Mesendoderm (in vitro differentiated cells): ENCODE results near the gene NMU.

ENCODE experiments used
- DNase-seq: peaks from one replicate; pipeline ENCODE4 v3.0.0; 2013
- H2AK5ac ChIP-seq: 2 replicates; pipeline ENCODE4 v1.6.1; 2013; ENCODE audit warnings: low read length, inconsistent platforms
- H2BK120ac ChIP-seq: 2 replicates; pipeline ENCODE4 v1.6.1; 2013; ENCODE audit warnings: low read depth, mild to moderate bottlenecking, low read length, moderate library complexity, mixed read lengths
- H2BK15ac ChIP-seq: replicated peaks from 2 replicates; pipeline ENCODE4 v1.6.1; 2013; ENCODE audit warnings: low read depth, mild to moderate bottlenecking, moderate library complexity
- H2BK5ac ChIP-seq: 2 replicates; pipeline ENCODE4 v1.6.1; 2013; ENCODE audit warnings: low read length, inconsistent platforms
- H3K18ac ChIP-seq: 2 replicates; pipeline ENCODE4 v1.6.1; 2013; ENCODE audit warnings: mild to moderate bottlenecking, low read length, mixed read lengths
- H3K23ac ChIP-seq: one replicate; pipeline ENCODE4 v1.6.1; 2013; ENCODE audit warnings: low read length
- H3K27ac ChIP-seq: 2 replicates; pipeline ENCODE4 v1.5.1; 2013; ENCODE audit warnings: low read depth, mild to moderate bottlenecking, inconsistent platforms, low read length, moderate library complexity
- H3K27me3 ChIP-seq: 2 replicates; pipeline ENCODE4 v1.6.1; 2013; ENCODE audit warnings: low read length, control low read depth, mild to moderate bottlenecking, inconsistent platforms; ENCODE audit not compliant: insufficient read depth, poor library complexity
- H3K36me3 ChIP-seq: 2 replicates; pipeline ENCODE4 v1.6.1; 2013; ENCODE audit warnings: low read length, inconsistent platforms; ENCODE audit not compliant: control insufficient read depth, insufficient read depth
- H3K4ac ChIP-seq: one replicate; pipeline ENCODE4 v1.6.1; 2013; ENCODE audit warnings: low read depth, mild to moderate bottlenecking, low read length, moderate library complexity
- H3K4me1 ChIP-seq: 2 replicates; pipeline ENCODE4 v1.6.1; 2013; ENCODE audit warnings: low read depth, low read length, inconsistent platforms; ENCODE audit not compliant: control insufficient read depth
- H3K4me2 ChIP-seq: 2 replicates; pipeline ENCODE4 v1.6.1; 2013; ENCODE audit warnings: low read length
- H3K4me3 ChIP-seq: 2 replicates; pipeline ENCODE4 v1.5.1; 2013; ENCODE audit warnings: mild to moderate bottlenecking, low read length
- H3K56ac ChIP-seq: one replicate; pipeline ENCODE4 v1.6.1; 2013; ENCODE audit warnings: low read length
- H3K79me1 ChIP-seq: 2 replicates; pipeline ENCODE4 v1.6.1; 2013; ENCODE audit warnings: low read length, inconsistent platforms
- H3K79me2 ChIP-seq: 2 replicates; pipeline ENCODE4 v1.6.1; 2013; ENCODE audit warnings: mild to moderate bottlenecking, low read length; ENCODE audit not compliant: control insufficient read depth, insufficient read depth
- H3K9ac ChIP-seq: 2 replicates; pipeline ENCODE4 v1.6.1; 2013; ENCODE audit warnings: low read length, inconsistent platforms
- H4K5ac ChIP-seq: one replicate; pipeline ENCODE4 v1.6.1; 2013; ENCODE audit warnings: low read length
- H4K8ac ChIP-seq: one replicate; pipeline ENCODE4 v1.6.1; 2013; ENCODE audit warnings: low read depth, mild to moderate bottlenecking, control low read depth, low read length, moderate library complexity
- WGBS: extraction: QIAGEN DNeasy Blood & Tissue Kit; methylation state at CpG from one replicate; pipeline ENCODE4 v1.1.7; 2013; ENCODE audit warnings: low lambda C conversion rate, missing lambda C conversion rate; ENCODE audit not compliant: insufficient coverage; ENCODE audit errors: extremely low coverage; 5-methylcytosine and 5-hydroxymethylcytosine counted together

The NMU gene

GRCh38 chr4:55618546-55619143, 17.5 kb downstream of the NMU start:
- no peak overlapping the region for H2BK120ac ChIP-seq
- H3K27ac ChIP-seq = no peak overlapping the region
- H3K18ac ChIP-seq = no peak overlapping the region
- no peak overlapping the region for H3K4ac ChIP-seq
- no peak for DNase-seq
- no peak overlapping the region for H3K4me2 ChIP-seq
- no peak overlapping the region for H2BK5ac ChIP-seq
- H3K9ac ChIP-seq = no peak overlapping the region
- no peak overlapping the region for H2AK5ac ChIP-seq
- no peaks in the 10 kb centered on the region for H3K4me1 ChIP-seq
- H3K23ac ChIP-seq = no peak overlapping the region
- no peak overlapping the region for H4K8ac ChIP-seq
- no peak overlapping the region for H3K56ac ChIP-seq
- H2BK15ac ChIP-seq = no peak overlapping the region
- no peaks in the 10 kb centered on the region for H3K27me3 ChIP-seq
- H4K5ac ChIP-seq = no peak overlapping the region
- no peaks in the 10 kb centered on the region for H3K36me3 ChIP-seq
- no peak overlapping the region for H3K4me3 ChIP-seq
- WGBS = no CpG with 5 or more reads among the region's 1 CpG
- H3K79me1 ChIP-seq = no peaks in the 10 kb centered on the region
- no peaks in the 10 kb centered on the region for H3K79me2 ChIP-seq

GRCh38 chr4:55617587-55618197, 18.4 kb downstream of the NMU start:
- Histone ChIP-seq H2BK15ac (no peak overlapping the region), H3K9ac (no peak overlapping the region)

GRCh38 chr4:55615008-55615407, 21.1 kb downstream of the NMU start:
- Histone ChIP-seq H3K23ac (no peak overlapping the region), H3K56ac (no peak overlapping the region), H3K79me1 (no peaks in the 10 kb centered on the region), H3K27me3 (no peaks in the 10 kb centered on the region), H2BK15ac (no peak overlapping the region), H3K4ac (no peak overlapping the region), H4K5ac (no peak overlapping the region), H3K4me2 (no peak overlapping the region), H3K18ac (no peak overlapping the region), H4K8ac (no peak overlapping the region), H3K79me2 (no peaks in the 10 kb centered on the region), H3K4me3 (no peak overlapping the region), H2BK5ac (no peak overlapping the region), H3K4me1 (no peaks in the 10 kb centered on the region), H3K36me3 (no peaks in the 10 kb centered on the region), H3K9ac (no peak overlapping the region), H2BK120ac (no peak overlapping the region), H3K27ac (no peak overlapping the region), H2AK5ac (no peak overlapping the region)
- DNase-seq = no peak
- no CpG with 5 or more reads among the region's 3 CpGs for WGBS

More at GRCh38 chr4:55617587-55618197, 18.4 kb downstream of the NMU start:
- Histone ChIP-seq H3K79me1 (no peaks in the 10 kb centered on the region), H3K36me3 (no peaks in the 10 kb centered on the region), H3K4ac (no peak overlapping the region), H3K56ac (no peak overlapping the region), H2AK5ac (no peak overlapping the region), H3K18ac (no peak overlapping the region), H2BK120ac (no peak overlapping the region), H4K8ac (no peak overlapping the region), H3K4me1 (no peaks in the 10 kb centered on the region), H3K27me3 (no peaks in the 10 kb centered on the region), H4K5ac (no peak overlapping the region), H3K27ac (no peak overlapping the region), H3K4me3 (no peak overlapping the region), H3K4me2 (no peak overlapping the region), H3K23ac (no peak overlapping the region), H3K79me2 (no peaks in the 10 kb centered on the region), H2BK5ac (no peak overlapping the region)
- WGBS = no CpG with 5 or more reads among the region's 1 CpG
- no peak for DNase-seq

GRCh38 chr4:55613621-55614020, 22.5 kb downstream of the NMU start:
- H4K5ac ChIP-seq = no peak overlapping the region
- H3K4me3 ChIP-seq = no peak overlapping the region
- no peak overlapping the region for H3K9ac ChIP-seq
- peak; percentile 21 for DNase-seq
- no peak overlapping the region for H2AK5ac ChIP-seq
- no peak overlapping the region for H2BK15ac ChIP-seq
- no peaks in the 10 kb centered on the region for H3K79me1 ChIP-seq
- H3K56ac ChIP-seq = no peak overlapping the region
- no peak overlapping the region for H2BK120ac ChIP-seq
- H3K36me3 ChIP-seq = no peaks in the 10 kb centered on the region
- H3K18ac ChIP-seq = no peak overlapping the region
- WGBS = no CpG with 5 or more reads among the region's 3 CpGs
- H3K27ac ChIP-seq = no peak overlapping the region
- no peak overlapping the region for H3K23ac ChIP-seq
- no peaks in the 10 kb centered on the region for H3K79me2 ChIP-seq
- no peak overlapping the region for H3K4ac ChIP-seq
- H3K4me2 ChIP-seq = no peak overlapping the region
- no peak overlapping the region for H4K8ac ChIP-seq
- H2BK5ac ChIP-seq = no peak overlapping the region
- H3K27me3 ChIP-seq = no peaks in the 10 kb centered on the region
- no peaks in the 10 kb centered on the region for H3K4me1 ChIP-seq

GRCh38 chr4:55612341-55612740, 23.8 kb downstream of the NMU start:
- Histone ChIP-seq H3K79me2 (no peaks in the 10 kb centered on the region), H2BK5ac (no peak overlapping the region), H3K4ac (no peak overlapping the region), H2AK5ac (no peak overlapping the region), H3K79me1 (no peaks in the 10 kb centered on the region), H3K27ac (no peak overlapping the region), H3K4me1 (no peaks in the 10 kb centered on the region), H3K27me3 (no peaks in the 10 kb centered on the region), H3K56ac (no peak overlapping the region), H3K9ac (no peak overlapping the region), H3K4me3 (no peak overlapping the region), H2BK120ac (no peak overlapping the region), H4K8ac (no peak overlapping the region), H3K36me3 (no peaks in the 10 kb centered on the region), H3K23ac (no peak overlapping the region), H2BK15ac (no peak overlapping the region), H3K4me2 (no peak overlapping the region), H3K18ac (no peak overlapping the region), H4K5ac (no peak overlapping the region)
- WGBS = no CpG with 5 or more reads among the region's 3 CpGs
- DNase-seq = no peak
